GM12878 (cell line): ENCODE results near the gene PITPNB. TPM values are rescaled to one million over a fixed set of nuclear protein-coding genes. Genes with fewer than 3 reads are reported as not detected.

Experiments
- ATAC-seq: fragments of 200-7000 bp; cut with Tn5 transposase; 3 replicates; pipeline ENCODE4 v1.9.1; 2020; ENCODE audit warnings: mild to moderate bottlenecking, moderate library complexity
- BruUV-seq: library from RNA; stranded (reverse); fragments of 400-500 nt; replicated peaks from 2 replicates; lab custom pipeline; 2021; lab: Mats Ljungman, UMichigan
- CTCF ChIA-PET: fragments of 300-600 bp; sonication (Branson Sonifier 250); formaldehyde crosslinking; extraction: SDS; loops from one replicate; lab custom pipeline; 2021; ENCODE audit warnings: inconsistent platforms; lab: Yijun Ruan, JAX
- POLR2A ChIA-PET: fragments of 350-600 bp; formaldehyde crosslinking; extraction: SDS; loops from one replicate; lab custom pipeline; 2021; ENCODE audit warnings: inconsistent platforms; lab: Charles Lee
- RAD21 ChIA-PET: fragments of 300-600 bp; sonication (Branson Sonifier 250); formaldehyde crosslinking; loops from one replicate; lab custom pipeline; 2023; ENCODE audit warnings: antibody characterized with exemption; ENCODE audit not compliant: unreplicated experiment; lab: Charles Lee
- SMC1A ChIA-PET: fragments of 300-600 bp; sonication (Branson Sonifier 250); formaldehyde crosslinking; loops from one replicate; lab custom pipeline; 2023; ENCODE audit not compliant: unreplicated experiment, uncharacterized antibody; lab: Charles Lee
- DNase-seq: peaks from one replicate; pipeline ENCODE4 v3.0.0-alpha.2; 2011; ENCODE audit warnings: low read depth, low spot score
- FAIRE-seq: peaks from 3 replicates; lab custom pipeline; 2011; peaks lifted over from hg19 to GRCh38; lab: Jason Lieb, UNC
- H2AFZ ChIP-seq: 2 replicates; pipeline ENCODE4 v1.6.0; 2011; ENCODE audit warnings: low read depth, low read length, control low read depth; ENCODE audit not compliant: control insufficient read depth
- H3K27ac ChIP-seq: 2 replicates; pipeline ENCODE4 v1.5.1; 2011; ENCODE audit warnings: control low read depth; ENCODE audit not compliant: control insufficient read depth, insufficient read depth
- H3K27me3 ChIP-seq, 2 experiments: replicated peaks in 1 of 2; 2 replicates each; pipeline versions ENCODE4 v1.6.0 to v1.6.1; 2011; ENCODE audit warnings: low read length in 1 of 2; ENCODE audit not compliant: control insufficient read depth in 2 of 2, insufficient read depth in 2 of 2
- H3K36me3 ChIP-seq, 2 experiments: 2 replicates each; pipeline ENCODE4 v1.5.1; 2011; ENCODE audit warnings: low read length in 1 of 2; ENCODE audit not compliant: control insufficient read depth in 2 of 2, insufficient read depth in 2 of 2
- H3K4me1 ChIP-seq: 2 replicates; pipeline ENCODE4 v1.6.1; 2011; ENCODE audit warnings: mild to moderate bottlenecking, low read length, moderate library complexity, mixed read lengths; ENCODE audit not compliant: control insufficient read depth, insufficient read depth
- H3K4me2 ChIP-seq: 2 replicates; pipeline ENCODE4 v1.6.0; 2011; ENCODE audit warnings: control low read depth; ENCODE audit not compliant: control insufficient read depth, insufficient read depth
- H3K4me3 ChIP-seq: fragments of 200-600 bp; sonication (generic); 2 replicates; pipeline ENCODE4 v1.5.1; 2016
- H3K79me2 ChIP-seq: 2 replicates; pipeline ENCODE4 v1.6.0; 2011; ENCODE audit warnings: low read length; ENCODE audit not compliant: control insufficient read depth, insufficient read depth
- H3K9ac ChIP-seq: 2 replicates; pipeline ENCODE4 v1.8.0; 2011; ENCODE audit warnings: low read length, control low read depth, mixed read lengths; ENCODE audit not compliant: control insufficient read depth, insufficient read depth
- H3K9me3 ChIP-seq: replicated peaks from 3 replicates; pipeline ENCODE4 v1.5.1; 2011; ENCODE audit warnings: mild to moderate bottlenecking, low read length; ENCODE audit not compliant: control insufficient read depth, insufficient read depth
- H4K20me1 ChIP-seq: 2 replicates; pipeline ENCODE4 v1.6.0; 2011; ENCODE audit not compliant: control insufficient read depth, insufficient read depth
- CBX3 ChIP-seq: fragments of 200-600 bp; sonication (generic); IDR thresholded peaks from 2 replicates; pipeline ENCODE4 v1.6.1; 2016; ENCODE audit warnings: low read depth, borderline replicate concordance
- CHD2 ChIP-seq: IDR thresholded peaks from 2 replicates; pipeline ENCODE4 v1.6.1; 2011; ENCODE audit warnings: low read depth, low read length, improper control_type of control experiment, borderline replicate concordance
- EP300 ChIP-seq, 2 experiments: fragments of 150-350 bp in 1 of 2; IDR thresholded peaks; 2 replicates each; pipeline ENCODE4 v1.6.1; 2011 to 2012; ENCODE audit warnings: low read depth in 2 of 2, low read length in 2 of 2, borderline replicate concordance in 1 of 2, improper control_type of control experiment in 1 of 2, inconsistent platforms in 1 of 2; ENCODE audit not compliant: control insufficient read depth in 1 of 2
- ESRRA ChIP-seq: IDR thresholded peaks from 2 replicates; pipeline ENCODE4 v1.6.1; 2012; ENCODE audit warnings: mild to moderate bottlenecking, low read length, improper control_type of control experiment
- FOXM1 ChIP-seq: IDR thresholded peaks from 2 replicates; pipeline ENCODE4 v1.6.1; 2012; ENCODE audit warnings: low read depth, mild to moderate bottlenecking, inconsistent platforms, low read length, moderate library complexity
- MLLT1 ChIP-seq: fragments of 450-650 bp; IDR thresholded peaks from 2 replicates; pipeline ENCODE4 v1.6.1; 2016; ENCODE audit warnings: mild to moderate bottlenecking
- NBN ChIP-seq: fragments of 450-650 bp; IDR thresholded peaks from 2 replicates; pipeline ENCODE4 v1.6.1; 2016
- PKNOX1 ChIP-seq: fragments of 450-650 bp; IDR thresholded peaks from 2 replicates; pipeline ENCODE4 v1.6.1; 2016; ENCODE audit warnings: mild to moderate bottlenecking
- RAD21 ChIP-seq: IDR thresholded peaks from 2 replicates; pipeline ENCODE4 v1.6.1; 2011; ENCODE audit warnings: mild to moderate bottlenecking, low read depth, low read length, moderate library complexity; ENCODE audit not compliant: insufficient read depth
- SKIL ChIP-seq: fragments of 450-650 bp; IDR thresholded peaks from 2 replicates; pipeline ENCODE4 v1.6.1; 2017; ENCODE audit warnings: mild to moderate bottlenecking, low read depth, inconsistent platforms; ENCODE audit not compliant: poor library complexity, severe bottlenecking
- SRF ChIP-seq, 2 experiments: IDR thresholded peaks; 2 replicates each; pipeline ENCODE4 v1.6.1; 2011; ENCODE audit warnings: low read depth in 2 of 2, low read length in 2 of 2, mild to moderate bottlenecking in 1 of 2, moderate library complexity in 1 of 2
- YY1 ChIP-seq: IDR thresholded peaks from 2 replicates; pipeline ENCODE4 v1.6.1; 2011; ENCODE audit warnings: low read depth, mild to moderate bottlenecking, low read length
- ZBTB11 ChIP-seq: fragments of 450-650 bp; formaldehyde crosslinking; IDR thresholded peaks from 2 replicates; pipeline ENCODE4 v1.5.0; 2022; ENCODE audit warnings: mild to moderate bottlenecking, missing genetic modification characterization
- ZNF384 ChIP-seq: IDR thresholded peaks from 2 replicates; pipeline ENCODE4 v1.6.1; 2012; ENCODE audit warnings: low read depth, mild to moderate bottlenecking, low read length, improper control_type of control experiment, borderline replicate concordance
- WGBS: methylation state at CpG from one replicate; pipeline ENCODE4 v1.1.6; 2016; ENCODE audit warnings: low lambda C conversion rate; ENCODE audit not compliant: insufficient replicate concordance, insufficient coverage; ENCODE audit errors: missing lambda C conversion rate; 5-methylcytosine and 5-hydroxymethylcytosine counted together
- in situ Hi-C: fragments of 300-500 bp; cut with MboI; formaldehyde crosslinking; loops from 9 replicates; pipeline ENCODE4 v1.14.3; 2018; ENCODE audit warnings: mixed read lengths
- intact Hi-C: fragments of 100-400 bp; cut with micrococcal nuclease; formaldehyde crosslinking; loops from one replicate; pipeline ENCODE4 v1.14.2; 2022; ENCODE audit not compliant: unreplicated experiment
- polyA plus RNA-seq, 11 experiments: library from polyadenylated mRNA; depleted of rRNA in 4 of 11; unstranded in 6 of 11; stranded (reverse) in 5 of 11; fragments of >200 nt; fragmentation: Nextera tagmentation in 4 of 11; fragmentation: Illumina TruSeq in 1 of 11; extraction: Ambion mirVana in 4 of 11; extraction: Trizol in 1 of 11; gene quantifications; 1 replicate in 1 of 11; 2 replicates in 10 of 11; pipeline versions ENCODE4 v1.2.1 to v1.2.3, GENCODE V29; 2011 to 2016; ENCODE audit warnings: inconsistent platforms in 2 of 11, missing spikeins in 2 of 11, low read depth in 1 of 11
- total RNA-seq, 4 experiments: library from RNA; depleted of rRNA in 3 of 4; stranded (reverse); fragments of >200 nt in 3 of 4; fragmentation: Illumina TruSeq in 1 of 4; extraction: Trizol in 1 of 4; gene quantifications; 2 replicates each; pipeline versions ENCODE4 v1.2.1 to v1.2.3, GENCODE V29; 2013 to 2021

PITPNB gene
- total and polyA plus RNA-seq, 10 of the 15 experiments (the other 5 are each of a cell fraction or from before 2014, with no cell fraction given), result 19.7 to 116 (median 64.9) TPM

GRCh38 chr22:27863001-27863400 is 56.1 kb downstream of the PITPNB start:
- H3K4me2 ChIP-seq, result no peak overlapping the region
- ChIA-PET CTCF (interaction anchor here (1.0 to 2.0 kb wide), 6 partner anchors 9 to 23 kb away, joined by 3 to 9 read pairs (median 5); no protein-coding TSS in a partner anchor), SMC1A (interaction anchor here (1.4 to 1.8 kb wide), 2 partner anchors 10 to 12 kb away, joined by 4 to 5 read pairs; no protein-coding TSS in a partner anchor), POLR2A (no interaction called here), RAD21 (no interaction called here)
- FAIRE-seq, result no peak
- no peak for ATAC-seq
- H2AFZ ChIP-seq, result no peak overlapping the region
- H3K4me1 ChIP-seq, result peaks cover 7% of the 10 kb centered on the region; the same call in 1 of the 2 replicates
- H3K36me3 ChIP-seq, result peaks cover 6 to 22% of the 10 kb centered on the region in 2 experiments
- intact Hi-C loops (no loop called here), in situ Hi-C loops (no loop called here)
- TF ChIP-seq FOXM1 (no peak), ESRRA (no peak), ZNF384 (no peak), EP300 (IDR thresholded peaks at IDR 0.05; ENCODE audit: borderline replicate concordance in 1 of 2, control insufficient read depth in 1 of 2, low read depth in 2 of 2, low read length in 2 of 2) (no peak), ZBTB11 (CRISPR knock-in tag) (no peak), SRF (IDR thresholded peaks at IDR 0.05; ENCODE audit: low read depth in 2 of 2, low read length in 2 of 2) (no peak), YY1 (no peak), NBN (no peak), MLLT1 (no peak), CBX3 (no peak), CHD2 (no peak), SKIL (no peak), PKNOX1 (no peak), RAD21 (no peak)
- no peak for DNase-seq
- H3K9ac ChIP-seq, result no peak overlapping the region
- no peaks in the 10 kb centered on the region for H3K79me2 ChIP-seq
- H3K27ac ChIP-seq, result no peak overlapping the region
- no peaks in the 10 kb centered on the region for H3K27me3 ChIP-seq
- H3K4me3 ChIP-seq, result no peak overlapping the region
- no TSS peak for BruUV-seq
- H4K20me1 ChIP-seq, result no peaks in the 10 kb centered on the region
- WGBS, result 100% methylated on average over 1 of the region's 1 CpG
- H3K9me3 ChIP-seq, result no peaks in the 10 kb centered on the region
